ENCODE measurements around the gene GOLM1. TPM values are rescaled to one million over a fixed set of nuclear protein-coding genes. Genes with fewer than 3 reads are reported as not detected.

Gene GOLM1
- total and polyA plus RNA-seq, 10 of the 15 experiments (the other 5 are each of a cell fraction or from before 2014, with no cell fraction given), result 0.41 to 25.9 (median 18.7) TPM

DNA sequence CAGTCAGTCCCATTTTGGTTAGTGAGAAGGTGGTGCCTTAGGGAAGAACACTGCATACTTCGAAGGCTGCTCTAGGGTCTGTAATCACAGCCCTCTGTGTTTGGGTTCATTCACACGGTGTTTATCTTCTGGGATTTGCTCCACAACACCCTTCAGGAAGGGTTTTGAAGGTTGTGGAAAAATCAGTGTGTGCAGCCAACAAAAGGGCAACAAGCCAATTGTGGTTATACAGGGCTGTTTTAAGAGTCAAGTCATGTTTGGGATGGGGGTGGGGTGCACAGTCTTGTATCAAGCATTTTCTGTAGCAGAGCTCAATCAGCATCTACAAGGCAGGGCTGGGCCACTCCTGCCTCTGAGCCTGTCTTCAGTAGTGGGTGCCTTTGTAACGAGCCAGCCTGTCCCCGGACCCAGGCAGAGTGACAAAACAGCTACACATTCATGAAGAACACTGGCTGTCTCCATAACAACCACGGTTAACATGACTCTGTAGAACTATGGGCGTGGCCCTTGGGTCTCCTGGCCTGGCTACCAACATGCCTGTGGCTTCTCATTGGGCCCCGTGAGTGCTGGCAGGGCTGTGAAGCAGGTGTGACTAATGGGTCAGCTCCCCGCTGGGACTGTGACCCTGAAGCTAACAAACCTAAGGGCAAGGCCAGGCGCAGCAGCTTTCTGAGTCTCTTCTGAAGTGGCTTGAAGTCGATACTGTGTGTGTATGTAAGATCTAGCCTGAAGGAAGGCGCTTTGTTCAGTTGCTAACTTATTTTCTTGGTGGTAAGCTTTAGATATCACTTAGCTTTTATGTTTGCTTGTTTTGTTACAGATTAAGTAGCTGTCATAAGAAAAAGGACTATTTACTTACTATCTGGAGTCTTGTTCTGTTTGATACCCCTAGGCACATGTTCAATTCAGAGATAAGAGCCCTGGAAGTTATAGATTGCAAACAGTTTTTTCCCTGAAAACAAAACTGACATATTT, 27.9 kb upstream of the GOLM1 start:
- no TSS peak for BruUV-seq (replicated peaks)
- ChIA-PET POLR2A (no interaction called here), CTCF (no interaction called here), SMC1A (ENCODE audit: uncharacterized antibody, unreplicated experiment) (no interaction called here), RAD21 (ENCODE audit: unreplicated experiment) (interaction anchor here (1.6 kb wide), 1 partner anchor 75 kb away, joined by 5 read pairs; no protein-coding TSS in a partner anchor)
- ATAC-seq (peak; percentile 54), DNase-seq (ENCODE audit: low read depth, low spot score) (no peak), FAIRE-seq (no peak)
- intact Hi-C loops (cut with micrococcal nuclease; ENCODE audit: unreplicated experiment), result no loop called here
- H3K4me1 ChIP-seq (ENCODE audit: control insufficient read depth, insufficient read depth, low read length), result no peaks in the 10 kb centered on the region
- in situ Hi-C loops (cut with MboI), result no loop called here
- H3K9me3 ChIP-seq (replicated peaks; ENCODE audit: control insufficient read depth, insufficient read depth, low read length), result no peaks in the 10 kb centered on the region; the same call in 2 of the 3 replicates
- H3K79me2 ChIP-seq (ENCODE audit: control insufficient read depth, insufficient read depth, low read length), result no peaks in the 10 kb centered on the region
- TF ChIP-seq NFIC (IDR thresholded peaks at IDR 0.05; ENCODE audit: low read depth, low read length) (no peak), GABPA (IDR thresholded peaks at IDR 0.05; ENCODE audit: low read depth) (no peak), MAX (IDR thresholded peaks at IDR 0.05; ENCODE audit: low read depth, low read length) (no peak), CBX5 (IDR thresholded peaks at IDR 0.05; ENCODE audit: low read depth) (no peak)
- no peak overlapping the region for H2AFZ ChIP-seq (ENCODE audit: control insufficient read depth, low read depth, low read length)
- 21% methylated on average over 11 of the region's 11 CpGs for WGBS (ENCODE audit: insufficient coverage, insufficient replicate concordance, low lambda C conversion rate, missing lambda C conversion rate)
- H3K27me3 ChIP-seq (replicated peaks in 1 of 2; ENCODE audit: control insufficient read depth in 2 of 2, insufficient read depth in 2 of 2, low read length in 1 of 2), result no peaks in the 10 kb centered on the region
- H3K27ac ChIP-seq (ENCODE audit: control insufficient read depth, insufficient read depth), result no peak overlapping the region
- no peak overlapping the region for H3K4me2 ChIP-seq (ENCODE audit: control insufficient read depth, insufficient read depth)
- H3K36me3 ChIP-seq (ENCODE audit: control insufficient read depth in 2 of 2, insufficient read depth in 2 of 2, low read length in 1 of 2), result no peaks in the 10 kb centered on the region
- no peak overlapping the region for H3K4me3 ChIP-seq
- H3K9ac ChIP-seq (ENCODE audit: control insufficient read depth, insufficient read depth, low read length), result no peak overlapping the region
- no peaks in the 10 kb centered on the region for H4K20me1 ChIP-seq (ENCODE audit: control insufficient read depth, insufficient read depth)

- SMC1A ChIA-PET (ENCODE audit: uncharacterized antibody, unreplicated experiment), result no interaction called here
- TF ChIP-seq EZH2 (IDR thresholded peaks at IDR 0.05; ENCODE audit: borderline replicate concordance, control insufficient read depth, low read depth, low read length), result no peak
- TF ChIP-seq CHD2 (IDR thresholded peaks at IDR 0.05; ENCODE audit: borderline replicate concordance, low read depth, low read length), result no peak
- TF ChIP-seq ZNF274 (IDR thresholded peaks at IDR 0.05; ENCODE audit: insufficient read depth, insufficient read length), result no peak
- TF ChIP-seq SKIL (IDR thresholded peaks at IDR 0.05; ENCODE audit: low read depth, poor library complexity, severe bottlenecking), result no peak
- TF ChIP-seq RELA (IDR thresholded peaks at IDR 0.05; ENCODE audit: borderline replicate concordance, partially characterized antibody), result no peak
- TF ChIP-seq ZBED1 (IDR thresholded peaks at IDR 0.05; ENCODE audit: borderline replicate concordance), result no peak
- no peak for TF ChIP-seq HDAC2 (IDR thresholded peaks at IDR 0.05)
- Histone ChIP-seq H3K4me1 (ENCODE audit: control insufficient read depth, insufficient read depth, low read length) (no peaks in the 10 kb centered on the region), H3K27ac (ENCODE audit: control insufficient read depth, insufficient read depth) (no peak overlapping the region), H3K9ac (ENCODE audit: control insufficient read depth, insufficient read depth, low read length) (no peak overlapping the region), H3K9me3 (replicated peaks; ENCODE audit: control insufficient read depth, insufficient read depth, low read length) (no peaks in the 10 kb centered on the region), H4K20me1 (ENCODE audit: control insufficient read depth, insufficient read depth) (no peaks in the 10 kb centered on the region), H2AFZ (ENCODE audit: control insufficient read depth, low read depth, low read length) (no peak overlapping the region), H3K4me3 (no peak overlapping the region), H3K27me3 (replicated peaks in 1 of 2; ENCODE audit: control insufficient read depth in 2 of 2, insufficient read depth in 2 of 2, low read length in 1 of 2) (no peaks in the 10 kb centered on the region), H3K79me2 (ENCODE audit: control insufficient read depth, insufficient read depth, low read length) (no peaks in the 10 kb centered on the region), H3K4me2 (ENCODE audit: control insufficient read depth, insufficient read depth) (no peak overlapping the region), H3K36me3 (ENCODE audit: control insufficient read depth in 2 of 2, insufficient read depth in 2 of 2, low read length in 1 of 2) (no peaks in the 10 kb centered on the region)
- ATAC-seq (no peak), DNase-seq (ENCODE audit: low read depth, low spot score) (no peak), FAIRE-seq (no peak)
- CTCF ChIA-PET, result no interaction called here
- POLR2A ChIA-PET, result no interaction called here
- intact Hi-C loops (cut with micrococcal nuclease; ENCODE audit: unreplicated experiment), result no loop called here
- BruUV-seq (replicated peaks), result no TSS peak
- RAD21 ChIA-PET (ENCODE audit: unreplicated experiment), result no interaction called here
- 90% methylated on average over 2 of the region's 2 CpGs for WGBS (ENCODE audit: insufficient coverage, insufficient replicate concordance, low lambda C conversion rate, missing lambda C conversion rate)
- in situ Hi-C loops (cut with MboI), result no loop called here
Observed at GRCh38 chr9:86122311-86122710, 23.0 kb upstream of the GOLM1 start.
